DOHH2 (cell line): ENCODE results near the gene MROH8.

Experiments used
- EZH2phosphoT487 ChIP-seq: fragments of 200-600 bp; sonication (generic); IDR thresholded peaks from 2 replicates; pipeline ENCODE4 v1.6.1; 2017; ENCODE audit warnings: borderline replicate concordance, mild to moderate bottlenecking, antibody characterized with exemption, low read length, moderate library complexity, mixed read lengths
- TF ChIP-seq, protein P1 (sequence below): fragments of 200-600 bp; sonication (generic); IDR thresholded peaks from one replicate; pipeline ENCODE4 v1.5.1; 2014; ENCODE audit warnings: antibody characterized with exemption, mild to moderate bottlenecking, low read depth, low read length; ENCODE audit not compliant: poor library complexity, severe bottlenecking

DNA sequence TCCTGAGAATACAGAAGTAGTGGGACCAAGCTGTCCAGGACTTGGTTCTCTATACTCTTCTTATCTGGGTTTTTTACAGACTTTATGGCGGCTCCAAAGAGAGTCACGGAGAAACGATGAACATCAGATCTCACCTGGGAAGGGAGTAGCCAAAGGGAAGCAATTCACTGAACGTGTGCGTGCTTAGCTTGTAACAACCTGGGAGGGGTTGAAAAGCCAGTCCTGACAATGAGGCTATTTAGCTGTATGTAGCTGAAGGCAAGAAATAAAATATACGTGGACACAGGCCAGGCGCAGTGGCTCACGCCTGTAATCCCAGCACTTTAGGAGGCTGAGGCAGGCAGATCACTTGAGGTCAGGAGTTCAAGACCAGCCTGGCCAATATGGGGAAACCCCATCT is 65.3 kb downstream of the MROH8 start:
- TF ChIP-seq, protein P1, sequence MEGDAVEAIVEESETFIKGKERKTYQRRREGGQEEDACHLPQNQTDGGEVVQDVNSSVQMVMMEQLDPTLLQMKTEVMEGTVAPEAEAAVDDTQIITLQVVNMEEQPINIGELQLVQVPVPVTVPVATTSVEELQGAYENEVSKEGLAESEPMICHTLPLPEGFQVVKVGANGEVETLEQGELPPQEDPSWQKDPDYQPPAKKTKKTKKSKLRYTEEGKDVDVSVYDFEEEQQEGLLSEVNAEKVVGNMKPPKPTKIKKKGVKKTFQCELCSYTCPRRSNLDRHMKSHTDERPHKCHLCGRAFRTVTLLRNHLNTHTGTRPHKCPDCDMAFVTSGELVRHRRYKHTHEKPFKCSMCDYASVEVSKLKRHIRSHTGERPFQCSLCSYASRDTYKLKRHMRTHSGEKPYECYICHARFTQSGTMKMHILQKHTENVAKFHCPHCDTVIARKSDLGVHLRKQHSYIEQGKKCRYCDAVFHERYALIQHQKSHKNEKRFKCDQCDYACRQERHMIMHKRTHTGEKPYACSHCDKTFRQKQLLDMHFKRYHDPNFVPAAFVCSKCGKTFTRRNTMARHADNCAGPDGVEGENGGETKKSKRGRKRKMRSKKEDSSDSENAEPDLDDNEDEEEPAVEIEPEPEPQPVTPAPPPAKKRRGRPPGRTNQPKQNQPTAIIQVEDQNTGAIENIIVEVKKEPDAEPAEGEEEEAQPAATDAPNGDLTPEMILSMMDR, result no peak
- TF ChIP-seq EZH2phosphoT487, result no peak
